HG03571 (cell line): Measurements from ENCODE around the gene PHKB.

Experiments
- ATAC-seq: cut with Tn5 transposase; IDR thresholded peaks from one replicate; pipeline ENCODE4 v1.9.1; 2021; ENCODE audit not compliant: unreplicated experiment

The PHKB gene

DNA sequence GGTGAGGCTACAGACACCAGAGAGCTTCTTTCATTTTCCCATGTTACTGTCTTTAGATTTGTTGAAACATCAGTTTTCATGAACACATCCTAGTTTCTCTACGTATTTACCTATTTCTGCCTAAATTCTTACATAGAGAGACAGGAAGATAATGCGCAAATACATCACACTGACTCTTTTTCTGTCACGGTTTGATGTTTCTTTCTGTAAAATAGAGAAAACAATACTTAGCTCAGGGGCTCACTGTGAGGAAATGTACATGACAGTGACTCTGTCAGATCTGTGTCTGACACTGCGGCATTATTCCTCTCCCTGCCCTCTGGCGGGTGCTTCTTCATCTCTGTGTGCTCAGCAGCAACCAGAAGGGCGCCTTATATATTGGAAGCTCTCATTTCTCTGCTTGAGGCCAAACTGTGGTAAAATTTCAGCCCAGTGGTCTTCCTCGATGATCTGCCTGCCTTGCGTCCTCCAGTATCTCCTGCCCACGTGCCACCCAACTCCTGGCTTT lies 264.1 kb downstream of the PHKB start:
- ATAC-seq = no peak

- ATAC-seq = no peak
Measured at GRCh38 chr16:47726031-47726675, 265.0 kb downstream of the PHKB start.

- ATAC-seq = no peak
Measured at GRCh38 chr16:47727131-47727530, 266.0 kb downstream of the PHKB start.

DNA sequence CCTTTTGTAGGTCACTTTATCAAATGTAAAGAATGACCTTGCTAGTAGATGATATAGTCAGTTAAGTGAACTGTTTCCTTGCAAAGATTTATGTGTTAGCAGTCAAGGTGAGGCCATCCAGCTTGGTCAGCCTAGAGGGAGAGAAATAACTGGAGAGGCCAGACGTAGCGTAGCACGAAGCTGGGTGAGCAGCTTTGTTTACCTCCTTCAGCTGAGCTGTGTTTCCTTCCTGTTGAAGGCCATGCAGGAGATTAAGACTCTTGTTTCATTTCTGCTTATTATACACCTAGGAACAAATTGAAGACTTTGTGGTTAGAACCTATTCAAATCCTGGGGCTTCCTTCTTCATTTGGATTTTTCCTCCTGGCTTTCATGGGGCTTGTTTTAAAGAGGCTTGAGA lies 267.1 kb downstream of the PHKB start:
- no peak for ATAC-seq

DNA sequence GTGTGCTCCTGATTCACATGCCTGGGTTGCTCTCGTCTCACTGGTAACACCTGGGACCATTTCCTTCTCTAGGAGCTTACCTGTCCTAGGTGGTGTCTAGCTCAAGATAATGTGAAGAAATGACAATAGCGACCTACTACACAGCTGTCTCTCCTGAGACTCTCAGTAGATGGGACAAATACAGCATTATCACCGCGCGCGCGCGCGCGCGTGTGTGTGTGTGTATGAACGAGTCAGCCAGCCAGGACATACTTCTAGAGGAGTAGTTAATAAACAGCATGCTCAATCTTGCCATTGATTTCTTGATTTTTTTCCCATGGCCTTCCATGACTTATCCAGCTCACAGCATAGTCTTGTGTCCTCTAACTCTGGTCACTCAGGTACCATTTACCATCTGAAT lies 268.6 kb downstream of the PHKB start:
- no peak for ATAC-seq

GRCh38 chr16:47731252-47731651 lies 270.1 kb downstream of the PHKB start:
- ATAC-seq = no peak

GRCh38 chr16:47732122-47732521 lies 271.0 kb downstream of the PHKB start:
- ATAC-seq = no peak

DNA sequence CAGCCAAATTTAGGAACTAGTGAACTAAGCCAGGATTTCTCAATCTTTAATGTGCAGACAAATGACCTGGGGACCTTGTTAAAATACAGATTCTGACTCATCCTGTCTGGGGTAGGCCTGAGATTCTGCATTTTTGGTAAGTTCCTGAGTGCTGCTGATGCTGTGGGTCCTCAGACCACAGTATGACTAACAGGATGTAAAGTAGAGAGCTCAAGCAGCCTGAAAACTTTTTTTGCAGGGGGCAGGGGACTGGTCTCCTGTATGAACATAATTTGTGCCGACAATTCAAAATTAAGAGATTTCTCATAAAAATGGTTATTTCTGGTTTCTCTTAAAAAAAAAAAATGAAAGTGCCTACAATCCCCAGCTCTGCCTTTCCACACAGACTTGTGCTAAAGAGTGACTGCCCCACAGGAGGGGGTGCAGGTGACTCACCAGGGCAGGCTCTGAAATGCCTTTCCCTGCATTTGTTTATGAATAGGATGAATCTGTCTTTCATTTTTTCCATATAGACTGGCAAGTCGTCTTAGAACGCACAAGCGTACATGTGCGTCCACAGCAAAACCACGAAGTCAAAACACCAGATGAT lies 271.5 kb downstream of the PHKB start:
- no peak for ATAC-seq

DNA sequence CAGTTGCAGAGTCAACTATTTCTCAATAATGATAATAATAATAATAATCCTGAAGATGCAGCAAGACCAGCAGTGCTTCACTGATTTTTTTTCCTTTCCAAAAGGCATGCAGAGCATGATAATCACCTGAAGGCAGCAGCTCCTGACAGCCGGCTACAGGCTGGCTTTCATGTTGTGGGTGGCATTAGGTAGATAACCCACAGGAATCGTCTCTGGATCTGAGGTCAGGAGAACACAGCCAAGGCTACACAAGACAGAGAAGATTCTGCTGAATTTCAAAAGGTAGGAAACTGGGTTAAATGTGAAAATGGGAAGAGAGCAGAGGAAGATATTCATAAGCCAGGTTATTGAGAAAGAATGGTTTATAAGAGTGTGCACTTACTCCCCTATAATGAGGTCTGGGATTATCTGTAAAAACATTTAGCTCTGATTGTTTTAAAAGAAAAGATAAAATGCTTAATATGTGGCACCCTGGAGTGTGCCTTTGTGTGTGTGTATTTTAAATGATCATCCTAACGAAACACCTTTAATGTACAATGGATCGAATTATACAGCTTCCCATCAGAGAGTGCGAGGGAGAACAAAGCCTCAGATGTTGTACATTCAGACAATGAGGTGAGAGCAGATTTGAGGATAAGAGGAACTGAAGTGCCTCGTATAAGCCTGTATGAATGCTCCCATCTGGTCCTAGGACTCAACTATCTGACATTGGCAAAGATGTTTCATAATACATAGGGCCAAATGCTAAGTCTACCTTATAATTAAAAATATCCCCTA lies 273.1 kb downstream of the PHKB start:
- no peak for ATAC-seq

DNA sequence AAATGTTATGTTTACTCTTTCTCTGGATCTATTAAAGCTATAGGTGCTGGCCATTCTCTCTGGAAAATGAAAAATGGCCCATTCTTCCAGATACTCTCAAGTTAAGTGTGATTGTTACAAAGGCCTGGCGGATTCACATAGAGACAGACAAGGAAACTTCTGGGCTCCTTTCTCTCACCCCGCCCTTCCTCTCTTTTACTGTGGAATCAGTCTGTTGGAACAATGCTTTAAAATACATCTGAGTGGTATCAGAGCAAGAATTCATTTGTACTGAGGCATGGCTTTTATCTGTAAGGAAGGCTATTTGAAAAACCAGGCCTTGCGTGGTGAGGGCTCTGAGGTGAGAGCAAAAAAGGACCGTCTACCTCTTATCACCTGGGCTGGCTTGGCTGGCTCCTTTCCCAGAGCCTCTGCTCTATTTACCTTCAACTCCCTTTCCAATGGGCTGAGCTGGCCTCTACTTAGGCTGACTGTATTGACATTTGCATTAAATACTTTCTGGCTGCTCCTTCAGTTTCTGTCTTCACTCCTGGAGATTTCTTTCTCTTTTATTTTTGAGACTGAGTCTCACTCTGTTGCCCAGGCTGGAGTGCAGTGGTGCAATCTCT lies 274.0 kb downstream of the PHKB start:
- ATAC-seq = no peak

- no peak for ATAC-seq
Measured at GRCh38 chr16:47750371-47750770, 289.2 kb downstream of the PHKB start.
